ENCODE data around the gene CPS1. TPM values are rescaled to one million over a fixed set of nuclear protein-coding genes. Genes with fewer than 3 reads are reported as not detected.

CPS1 gene
- total RNA-seq, 1 donor from 2014 or later: 3.8 TPM

- DNase-seq (ENCODE audit: low spot score): no peak
Measured at GRCh38 chr2:210546424-210547208, 9.8 kb upstream of the CPS1 start.

DNA sequence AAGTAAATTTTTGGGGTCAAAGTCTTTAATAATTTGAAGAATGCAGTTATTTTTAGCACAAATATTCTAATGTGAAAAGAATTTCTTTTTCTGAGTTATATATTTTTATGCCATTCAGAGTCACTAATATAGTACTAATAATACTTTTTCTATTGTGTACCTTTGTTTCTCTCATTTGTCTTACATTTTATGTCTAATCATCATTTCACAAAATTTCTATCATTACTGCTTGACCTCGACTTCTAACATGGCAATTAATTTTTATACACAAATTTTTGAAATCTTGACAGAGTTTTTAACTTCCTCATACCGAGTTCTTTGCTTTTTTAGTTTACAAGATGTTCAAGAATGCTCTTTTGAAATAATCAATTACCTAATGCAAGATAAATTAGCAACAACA, 8.4 kb upstream of the CPS1 start:
- no peak for DNase-seq (ENCODE audit: low spot score)

- DNase-seq (ENCODE audit: low spot score): no peak
Measured at GRCh38 chr2:210548878-210549384, 7.5 kb upstream of the CPS1 start.

GRCh38 chr2:210551001-210551400, 5.4 kb upstream of the CPS1 start:
- DNase-seq (ENCODE audit: low spot score): no peak

- DNase-seq (ENCODE audit: low spot score): no peak
Measured at GRCh38 chr2:210553373-210553772, 3.0 kb upstream of the CPS1 start.

GRCh38 chr2:210555555-210555954, 844 bp upstream of the CPS1 start:
- no peak for DNase-seq (ENCODE audit: low spot score)

GRCh38 chr2:210557721-210558120, 1.3 kb downstream of the CPS1 start:
- DNase-seq (ENCODE audit: low spot score): no peak

DNA sequence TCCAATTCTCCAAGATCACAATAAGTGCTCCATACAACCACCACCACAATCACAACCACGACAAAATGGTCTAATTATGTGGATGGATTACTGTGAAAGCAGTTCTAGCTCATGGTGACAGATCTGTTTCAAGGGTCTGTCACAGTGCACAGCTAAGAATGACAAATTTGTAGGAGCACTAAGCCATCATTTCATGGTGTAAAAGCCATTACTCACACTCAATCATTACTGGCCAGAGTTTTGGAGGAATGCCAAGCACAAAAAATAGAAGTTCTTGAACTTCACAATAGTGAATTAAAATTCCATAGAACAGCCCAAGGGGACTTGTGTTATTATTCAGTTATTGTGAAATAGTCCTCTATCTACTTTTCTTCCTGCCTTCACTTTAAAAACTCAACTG, 2.3 kb downstream of the CPS1 start:
- no peak for DNase-seq (ENCODE audit: low spot score)

- no peak for DNase-seq (ENCODE audit: low spot score)
Measured at GRCh38 chr2:210559182-210559581, 2.8 kb downstream of the CPS1 start.

DNA sequence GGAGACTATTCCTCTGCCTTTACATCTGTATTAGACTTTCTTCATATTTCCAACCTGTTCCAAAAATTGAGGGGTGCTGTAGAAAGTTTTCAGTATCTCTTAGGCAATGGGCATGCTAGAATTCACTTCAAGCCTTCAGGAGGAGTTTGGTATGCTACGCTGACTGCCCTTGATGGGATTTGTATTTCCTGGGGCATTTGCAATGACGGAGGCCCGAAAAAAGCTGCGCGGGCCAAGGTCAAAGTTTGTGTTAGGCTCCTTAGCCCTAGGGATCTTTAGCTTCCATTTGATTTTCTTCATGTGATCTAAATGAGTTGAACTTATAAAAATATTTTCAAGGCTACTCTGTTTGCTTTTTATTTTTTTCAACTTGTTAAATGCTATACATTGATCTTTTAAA, 5.1 kb downstream of the CPS1 start:
- DNase-seq (ENCODE audit: low spot score): no peak

DNA sequence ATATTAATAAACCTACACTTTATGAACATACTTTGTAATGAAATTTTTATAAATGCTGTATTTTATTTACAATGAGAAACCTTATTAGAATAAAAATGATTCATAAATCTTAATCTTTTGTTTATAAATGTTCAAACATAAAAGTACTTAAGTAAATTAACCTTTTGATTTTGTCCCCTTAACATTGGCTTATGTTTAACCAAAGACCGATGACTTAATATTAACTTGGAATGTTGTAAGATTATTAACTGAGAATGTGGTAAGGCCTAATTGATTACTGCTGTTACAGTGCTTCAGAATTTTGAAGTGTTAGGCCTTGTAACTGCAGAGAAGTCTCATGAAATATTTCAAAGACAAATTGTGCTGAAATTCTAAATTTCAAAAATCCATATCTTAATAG, 5.7 kb downstream of the CPS1 start:
- DNase-seq (ENCODE audit: low spot score): no peak

- DNase-seq (ENCODE audit: low spot score): no peak
Measured at GRCh38 chr2:210562502-210563080, 6.2 kb downstream of the CPS1 start.

DNA sequence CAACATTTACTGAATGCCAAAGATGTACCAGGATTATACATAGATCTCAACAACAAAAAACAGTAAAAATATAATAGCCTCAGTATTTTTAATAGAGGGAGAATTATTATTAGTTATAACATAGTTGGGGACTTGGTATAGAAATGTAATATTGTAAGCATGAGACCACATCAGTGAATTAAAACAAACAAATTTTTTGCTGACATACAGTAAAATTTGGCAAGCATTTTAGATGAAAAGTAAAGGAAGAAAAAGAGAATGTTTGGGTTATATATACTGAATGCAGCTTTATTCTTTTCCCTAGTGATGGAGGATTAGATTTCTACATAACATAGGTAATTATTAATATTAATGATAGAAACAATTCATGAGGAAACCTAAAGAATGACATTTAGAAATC, 10.9 kb downstream of the CPS1 start:
- no peak for DNase-seq (ENCODE audit: low spot score)

GRCh38 chr2:210568108-210568507, 11.7 kb downstream of the CPS1 start:
- DNase-seq (ENCODE audit: low spot score): no peak

GRCh38 chr2:210577263-210578071, 21.1 kb downstream of the CPS1 start:
- DNase-seq (ENCODE audit: low spot score): no peak

GRCh38 chr2:210584834-210585233, 28.4 kb downstream of the CPS1 start:
- DNase-seq (ENCODE audit: low spot score): no peak

- no peak for DNase-seq (ENCODE audit: low spot score)
Measured at GRCh38 chr2:210586381-210586780, 30.0 kb downstream of the CPS1 start.

DNA sequence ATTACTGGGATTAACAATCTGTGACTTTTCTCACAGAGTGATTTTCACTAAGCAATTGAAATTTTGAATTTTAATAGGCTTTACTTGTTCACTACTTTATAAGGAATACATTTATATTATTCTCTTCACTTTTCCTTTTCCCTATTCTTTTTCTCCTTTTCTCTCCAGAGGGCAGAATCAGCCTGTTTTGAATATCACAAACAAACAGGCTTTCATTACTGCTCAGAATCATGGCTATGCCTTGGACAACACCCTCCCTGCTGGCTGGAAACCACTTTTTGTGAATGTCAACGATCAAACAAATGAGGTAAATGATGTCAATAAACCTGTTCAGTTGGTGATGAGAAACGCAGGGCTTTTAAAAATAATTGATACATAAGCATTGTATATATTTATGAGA, 35.3 kb downstream of the CPS1 start:
- DNase-seq (ENCODE audit: low spot score): no peak

DNA sequence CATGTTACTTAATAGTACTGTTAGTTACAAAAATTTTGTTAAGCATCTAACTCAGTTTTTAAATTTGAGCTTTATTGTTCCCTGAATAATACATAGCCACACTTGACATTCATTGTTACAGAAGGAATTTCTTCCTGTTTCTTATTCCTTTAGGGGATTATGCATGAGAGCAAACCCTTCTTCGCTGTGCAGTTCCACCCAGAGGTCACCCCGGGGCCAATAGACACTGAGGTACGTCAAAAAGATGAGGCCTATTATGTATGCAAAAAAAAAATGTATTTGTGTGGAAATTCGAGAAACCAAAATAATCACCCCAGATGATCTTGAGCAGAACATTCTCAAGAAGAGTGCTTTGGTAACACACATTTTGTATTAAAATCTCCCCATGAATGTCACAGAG, 36.3 kb downstream of the CPS1 start:
- no peak for DNase-seq (ENCODE audit: low spot score)

GRCh38 chr2:210593166-210593565, 36.8 kb downstream of the CPS1 start:
- DNase-seq (ENCODE audit: low spot score): no peak

GRCh38 chr2:210598219-210598618, 41.8 kb downstream of the CPS1 start:
- no peak for DNase-seq (ENCODE audit: low spot score)

DNA sequence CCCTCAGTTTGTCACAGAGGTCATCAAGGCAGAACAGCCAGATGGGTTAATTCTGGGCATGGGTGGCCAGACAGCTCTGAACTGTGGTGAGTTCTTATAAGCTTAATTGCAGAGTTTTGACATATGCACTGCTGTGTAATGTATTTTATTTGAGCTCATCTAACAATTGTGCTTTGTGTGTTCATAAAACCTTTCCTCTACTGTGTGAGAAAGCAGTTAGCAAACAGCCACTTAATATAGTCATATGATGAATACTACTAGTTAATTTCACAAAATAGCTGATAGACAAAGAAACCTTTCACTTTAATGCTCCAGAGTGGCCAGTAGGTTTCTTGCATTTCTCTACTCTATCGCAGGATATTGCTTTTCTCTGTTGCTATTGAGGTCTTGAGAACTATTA, 43.1 kb downstream of the CPS1 start:
- DNase-seq (ENCODE audit: low spot score): no peak
